IMR-90 (cell line): ENCODE results near the gene TMTC1. TPM values are rescaled to one million over a fixed set of nuclear protein-coding genes. Genes with fewer than 3 reads are reported as not detected.
A peak's percentile ranks its signal among the peaks of the same experiment; 100 is the strongest.

ENCODE experiments used
- ATAC-seq: fragments of 200-7000 bp; cut with Tn5 transposase; 2 replicates; pipeline ENCODE4 v1.9.1; 2020; ENCODE audit warnings: low read depth, mild to moderate bottlenecking, moderate library complexity
- BruUV-seq: library from RNA; stranded (reverse); fragments of 400-500 nt; replicated peaks from 2 replicates; lab custom pipeline; 2021; lab: Mats Ljungman, UMichigan
- CTCF ChIA-PET: fragments of 300-600 bp; formaldehyde crosslinking; extraction: SDS; loops from one replicate; lab custom pipeline; 2021; ENCODE audit warnings: antibody characterized with exemption; lab: Yijun Ruan, JAX
- POLR2A ChIA-PET: fragments of 300-600 bp; sonication (Branson Sonifier 250); formaldehyde crosslinking; loops from one replicate; lab custom pipeline; 2022; ENCODE audit warnings: antibody characterized with exemption; ENCODE audit not compliant: unreplicated experiment; lab: Charles Lee
- DNase-seq: peaks from one replicate; pipeline ENCODE4 v3.0.0; 2013
- H2AFZ ChIP-seq: replicated peaks from 2 replicates; pipeline ENCODE3; 2013; ENCODE audit warnings: low read length, mild to moderate bottlenecking; ENCODE audit not compliant: poor library complexity
- H2AK5ac ChIP-seq: 2 replicates; pipeline ENCODE4 v1.6.1; 2013; ENCODE audit warnings: low read depth, low read length, inconsistent platforms
- H2AK9ac ChIP-seq: replicated peaks from 2 replicates; pipeline ENCODE3; 2013; ENCODE audit warnings: mild to moderate bottlenecking, low read depth, low read length, moderate library complexity; ENCODE audit not compliant: poor library complexity
- H2BK120ac ChIP-seq: 2 replicates; pipeline ENCODE4 v1.6.1; 2013; ENCODE audit warnings: low read depth, low read length, inconsistent platforms
- H2BK15ac ChIP-seq: 3 replicates; pipeline ENCODE4 v1.6.1; 2013; ENCODE audit warnings: low read depth, low read length, inconsistent platforms
- H2BK20ac ChIP-seq: 2 replicates; pipeline ENCODE4 v1.6.1; 2013; ENCODE audit warnings: low read depth, mild to moderate bottlenecking, inconsistent platforms, low read length, moderate library complexity
- H2BK5ac ChIP-seq: 2 replicates; pipeline ENCODE4 v1.6.1; 2013; ENCODE audit warnings: mild to moderate bottlenecking, low read depth, low read length, inconsistent platforms; ENCODE audit not compliant: poor library complexity, severe bottlenecking
- H3K14ac ChIP-seq: replicated peaks from 2 replicates; pipeline ENCODE4 v1.6.1; 2013; ENCODE audit warnings: low read depth, low read length, inconsistent platforms
- H3K18ac ChIP-seq: 2 replicates; pipeline ENCODE4 v1.6.1; 2013; ENCODE audit warnings: low read depth, low read length, control low read depth
- H3K23ac ChIP-seq: 2 replicates; pipeline ENCODE4 v1.6.1; 2013; ENCODE audit warnings: low read depth, low read length, inconsistent platforms
- H3K27ac ChIP-seq: 2 replicates; pipeline ENCODE4 v1.5.1; 2013; ENCODE audit warnings: mild to moderate bottlenecking, control low read depth, low read length; ENCODE audit not compliant: insufficient read depth
- H3K27me3 ChIP-seq: 2 replicates; pipeline ENCODE4 v1.6.1; 2013; ENCODE audit warnings: low read length; ENCODE audit not compliant: control insufficient read depth, insufficient read depth
- H3K36me3 ChIP-seq: 2 replicates; pipeline ENCODE4 v1.6.1; 2013; ENCODE audit warnings: low read length, mixed read lengths; ENCODE audit not compliant: control insufficient read depth, insufficient read depth
- H3K4ac ChIP-seq: 2 replicates; pipeline ENCODE4 v1.6.1; 2013; ENCODE audit warnings: low read depth, low read length, inconsistent platforms
- H3K4me1 ChIP-seq: 2 replicates; pipeline ENCODE4 v1.6.1; 2013; ENCODE audit warnings: low read length, mixed read lengths; ENCODE audit not compliant: control insufficient read depth, insufficient read depth
- H3K4me2 ChIP-seq: 2 replicates; pipeline ENCODE4 v1.6.1; 2013; ENCODE audit warnings: low read depth, mild to moderate bottlenecking, control low read depth, low read length, moderate library complexity
- H3K4me3 ChIP-seq: 2 replicates; pipeline ENCODE4 v1.5.1; 2013; ENCODE audit warnings: low read depth, mild to moderate bottlenecking, control low read depth, low read length, moderate library complexity; ENCODE audit not compliant: insufficient read depth
- H3K56ac ChIP-seq: 2 replicates; pipeline ENCODE4 v1.6.1; 2013; ENCODE audit warnings: low read length, inconsistent platforms; ENCODE audit not compliant: insufficient read depth; ENCODE audit errors: extremely low read depth
- H3K79me1 ChIP-seq, 2 experiments: 2 replicates each; pipeline ENCODE4 v1.6.1; 2013; ENCODE audit warnings: low read length in 2 of 2, inconsistent platforms in 1 of 2, low read depth in 1 of 2
- H3K9ac ChIP-seq: 2 replicates; pipeline ENCODE4 v1.6.1; 2013; ENCODE audit warnings: low read depth, low read length, control low read depth
- H3K9me1 ChIP-seq: 2 replicates; pipeline ENCODE4 v1.6.1; 2013; ENCODE audit warnings: low read length, inconsistent platforms; ENCODE audit not compliant: insufficient read depth
- H3K9me3 ChIP-seq: 2 replicates; pipeline ENCODE4 v1.6.1; 2013; ENCODE audit warnings: low read length; ENCODE audit not compliant: control insufficient read depth, insufficient read depth
- H4K20me1 ChIP-seq: 2 replicates; pipeline ENCODE4 v1.6.1; 2013; ENCODE audit warnings: low read length, inconsistent platforms; ENCODE audit not compliant: insufficient read depth
- H4K5ac ChIP-seq: 2 replicates; pipeline ENCODE4 v1.6.1; 2013; ENCODE audit warnings: mild to moderate bottlenecking, low read depth, low read length, control low read depth
- H4K8ac ChIP-seq, 2 experiments: 2 replicates each; pipeline ENCODE4 v1.6.1; 2013; ENCODE audit warnings: low read depth in 2 of 2, low read length in 2 of 2, control low read depth in 1 of 2, inconsistent platforms in 1 of 2
- H4K91ac ChIP-seq: 2 replicates; pipeline ENCODE4 v1.6.1; 2013; ENCODE audit warnings: low read depth, low read length, inconsistent platforms; ENCODE audit not compliant: insufficient read depth
- MXI1 ChIP-seq: IDR thresholded peaks from 2 replicates; pipeline ENCODE4 v1.6.1; 2012; ENCODE audit warnings: low read depth, mild to moderate bottlenecking, low read length, moderate library complexity, borderline replicate concordance
- WGBS, 2 experiments: methylation state at CpG; one replicate each; pipeline versions ENCODE4 v1.1.5 to v1.1.7; 2013; ENCODE audit warnings: missing lambda C conversion rate in 2 of 2; ENCODE audit not compliant: insufficient read length in 1 of 2; ENCODE audit errors: extremely low coverage in 2 of 2; 5-methylcytosine and 5-hydroxymethylcytosine counted together
- dilution Hi-C: fragments of 300-500 bp; cut with HindIII; formaldehyde crosslinking; loops from one replicate; pipeline ENCODE4 v1.14.3; 2018; ENCODE audit warnings: low sequenced_read_pairs; ENCODE audit not compliant: unreplicated experiment
- in situ Hi-C: fragments of 300-500 bp; cut with MboI; formaldehyde crosslinking; loops from 3 replicates; pipeline ENCODE4 v1.14.3; 2019; ENCODE audit warnings: low sequenced_read_pairs, inconsistent platforms, mixed read lengths
- intact Hi-C: fragments of 100-400 bp; cut with micrococcal nuclease; formaldehyde crosslinking; loops from 2 replicates; pipeline ENCODE4 v1.10.0; 2022
- polyA plus RNA-seq, 3 experiments: library from polyadenylated mRNA; depleted of rRNA; stranded (reverse); fragments of >200 nt; gene quantifications; 2 replicates each; pipeline ENCODE4 v1.2.3, GENCODE V29; 2012; ENCODE audit warnings: low replicate concordance in 1 of 3
- total RNA-seq: library from RNA; depleted of rRNA; stranded (reverse); fragments of >200 nt; gene quantifications from 2 replicates; pipeline ENCODE4 v1.2.3, GENCODE V29; 2012

The TMTC1 gene
- total and polyA plus RNA-seq, 2 of the 4 experiments (the other 2 are of a cell fraction): 12.5 to 36.4 TPM

DNA sequence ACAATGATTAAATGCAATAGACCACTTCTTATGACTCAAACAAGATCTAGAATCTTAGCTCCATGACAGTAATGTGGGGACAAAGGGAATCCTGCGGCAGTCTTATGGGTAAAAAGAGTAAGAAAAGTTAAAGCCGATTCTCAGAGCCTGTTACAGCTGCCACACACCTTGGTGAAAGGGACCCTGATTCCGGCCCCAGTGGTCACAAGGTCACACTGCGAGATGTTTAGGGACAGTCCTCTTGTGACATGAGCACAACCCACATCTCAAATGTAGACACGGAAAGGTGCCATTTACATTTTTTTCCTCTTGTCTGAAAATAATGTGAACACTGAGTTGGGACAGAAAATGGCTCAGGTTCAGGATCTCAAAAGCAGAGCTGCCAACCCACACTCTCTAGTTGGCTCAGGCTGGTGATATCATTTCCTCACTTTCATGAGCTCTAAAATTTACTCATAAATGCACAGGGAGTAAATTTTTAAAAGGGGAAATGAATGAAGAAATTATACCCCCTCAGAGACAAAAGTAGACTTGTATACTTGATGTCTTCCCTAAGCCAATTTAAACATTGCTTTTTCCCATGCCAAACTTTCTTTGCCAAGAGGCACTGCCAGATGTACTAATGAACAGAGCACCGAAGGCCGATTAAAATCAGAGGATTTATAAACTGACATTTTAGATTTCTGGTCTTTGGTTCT, 173.1 kb downstream of the TMTC1 start:
- DNase-seq (no peak), ATAC-seq (no peak)
- intact Hi-C loops: no loop called here
- H3K27me3 ChIP-seq: no peaks in the 10 kb centered on the region
- no peak overlapping the region for H3K4me3 ChIP-seq
- H3K9ac ChIP-seq: no peak overlapping the region
- no peaks in the 10 kb centered on the region for H4K20me1 ChIP-seq
- H3K56ac ChIP-seq: no peak overlapping the region
- peaks cover 0 to 4% of the 10 kb centered on the region in 2 experiments; a peak in 3 of 4 replicates for H3K79me1 ChIP-seq
- in situ Hi-C loops: no loop called here
- H3K36me3 ChIP-seq: peaks cover 18% of the 10 kb centered on the region; the same call in 1 of the 2 replicates
- BruUV-seq: no TSS peak
- 0 out of 2 replicates have a peak overlapping the region, but pooled peaks have one; percentile 33 for H2BK20ac ChIP-seq
- H2BK15ac ChIP-seq: no peak overlapping the region
- H3K18ac ChIP-seq: peak overlapping the region; percentile 56; the same call in 1 of the 2 replicates
- 0 out of 2 replicates have a peak overlapping the region, but pooled peaks have one; percentile 34 for H3K14ac ChIP-seq
- H4K91ac ChIP-seq: no peak overlapping the region; the same call in 1 of the 2 replicates
- POLR2A ChIA-PET: interaction anchor here (0.7 kb wide), 1 partner anchor 15 kb away, joined by 3 read pairs; no protein-coding TSS in a partner anchor
- H3K23ac ChIP-seq: 0 out of 2 replicates have a peak overlapping the region, but pooled peaks have one; percentile 9
- WGBS, 2 experiments: 100% methylated on average over 2 of the region's 7 CpGs; no CpG with 5 or more reads in 1 of the 2 experiments
- no peak for TF ChIP-seq MXI1
- CTCF ChIA-PET: no interaction called here
- H2AK9ac ChIP-seq: no peak overlapping the region
- no peak overlapping the region for H3K27ac ChIP-seq
- H4K5ac ChIP-seq: peak overlapping the region; percentile 22; the same call in 1 of the 2 replicates
- no peak overlapping the region for H4K8ac ChIP-seq
- no peaks in the 10 kb centered on the region for H3K9me3 ChIP-seq
- no peak overlapping the region for H3K4me2 ChIP-seq
- H3K4ac ChIP-seq: peak overlapping the region; percentile 40
- peaks cover 15% of the 10 kb centered on the region for H3K4me1 ChIP-seq
- no peak overlapping the region for H2BK5ac ChIP-seq
- H2AK5ac ChIP-seq: no peak overlapping the region; the same call in 1 of the 2 replicates
- dilution Hi-C loops: no loop called here
- H2BK120ac ChIP-seq: 0 out of 2 replicates have a peak overlapping the region, but pooled peaks have one; percentile 14
- peaks cover 7% of the 10 kb centered on the region; the same call in 1 of the 2 replicates for H3K9me1 ChIP-seq
- H2AFZ ChIP-seq: no peak overlapping the region
